Small intestine (tissue), 7 donors: Measurements from ENCODE around the gene RINT1. TPM values are rescaled to one million over a fixed set of nuclear protein-coding genes. Genes with fewer than 3 reads are reported as not detected.
A peak's percentile ranks its signal among the peaks of the same experiment; 100 is the strongest.

Experiments
- DNase-seq, 2 donors: peaks; one replicate each; pipeline versions ENCODE4 v3.0.0 to v3.0.0-alpha.2; 2013
- FAIRE-seq: peaks from 2 replicates; lab custom pipeline; 2012; peaks lifted over from hg19 to GRCh38; lab: Jason Lieb, UNC
- H3K27ac ChIP-seq, 3 donors: one replicate each; pipeline ENCODE4 v1.5.1; 2013; ENCODE audit warnings: low read length in 2 of 3, mild to moderate bottlenecking in 2 of 3, control low read depth in 1 of 3, inconsistent platforms in 1 of 3, low read depth in 1 of 3, moderate library complexity in 1 of 3
- H3K27me3 ChIP-seq, 3 donors: one replicate each; pipeline ENCODE4 v1.6.1; 2013; ENCODE audit warnings: low read length in 3 of 3, inconsistent platforms in 1 of 3; ENCODE audit not compliant: control insufficient read depth in 3 of 3, insufficient read depth in 3 of 3
- H3K36me3 ChIP-seq, 3 donors: one replicate each; pipeline ENCODE4 v1.6.1; 2013; ENCODE audit warnings: low read length in 3 of 3, inconsistent platforms in 1 of 3, low read depth in 1 of 3, mild to moderate bottlenecking in 1 of 3, moderate library complexity in 1 of 3; ENCODE audit not compliant: control insufficient read depth in 3 of 3, insufficient read depth in 2 of 3
- H3K4me1 ChIP-seq, 3 donors: one replicate each; pipeline ENCODE4 v1.6.1; 2013; ENCODE audit warnings: low read length in 2 of 3, inconsistent platforms in 1 of 3, low read depth in 1 of 3, mild to moderate bottlenecking in 1 of 3, moderate library complexity in 1 of 3; ENCODE audit not compliant: control insufficient read depth in 3 of 3, insufficient read depth in 2 of 3
- H3K4me3 ChIP-seq, 3 donors: one replicate each; pipeline ENCODE4 v1.5.1; 2013; ENCODE audit warnings: low read length in 3 of 3, control low read depth in 1 of 3, inconsistent platforms in 1 of 3, low read depth in 1 of 3, mild to moderate bottlenecking in 1 of 3, moderate library complexity in 1 of 3
- H3K9me3 ChIP-seq, 2 donors: one replicate each; pipeline ENCODE4 v1.6.1; 2013; ENCODE audit warnings: low read depth in 1 of 2, low read length in 1 of 2; ENCODE audit not compliant: control insufficient read depth in 2 of 2, insufficient read depth in 1 of 2
- WGBS, 3 donors: extraction: QIAGEN DNeasy Blood & Tissue Kit; methylation state at CpG; one replicate each; pipeline ENCODE4 v1.1.7; 2013; 5-methylcytosine and 5-hydroxymethylcytosine counted together
- polyA plus RNA-seq, 4 donors: library from polyadenylated mRNA; stranded (reverse) in 3 of 4; unstranded in 1 of 4; fragments of 200-250 nt in 3 of 4; fragments of 120-200 nt in 1 of 4; gene quantifications; one replicate each; pipeline versions ENCODE4 v1.2.1 to v1.2.3, GENCODE V29; 2013
- donor health status: healthy with polysubstance abuse.
- donor health status: control.
- donor health status: control.
- donor health status: Bipolar disorder and iron deficiency.
- donor health status: healthy.

The RINT1 gene
- polyA plus RNA-seq, 4 donors = 9.3 to 17.1 (median 10.7) TPM

DNA sequence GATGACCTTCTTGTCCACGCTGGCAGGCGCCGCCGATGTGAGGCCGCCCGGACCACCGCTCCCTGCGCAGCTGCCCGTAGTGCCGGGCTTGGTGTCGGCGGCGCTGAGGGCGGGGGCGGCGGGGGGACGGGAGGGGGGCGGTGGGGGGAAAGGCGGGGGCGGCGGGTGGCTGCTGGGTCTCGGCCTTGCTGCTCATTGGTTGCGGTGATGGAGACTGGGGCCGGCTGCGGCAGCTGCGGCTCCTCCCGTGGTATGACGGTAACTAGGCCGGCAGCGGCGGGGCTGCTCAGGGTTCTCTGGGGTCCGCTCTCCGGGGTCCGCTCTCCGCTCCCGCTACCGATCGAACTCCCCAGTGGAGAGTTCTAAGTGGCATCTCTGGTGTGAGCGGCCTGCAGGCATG lies 51.1 kb downstream of the RINT1 start:
- Histone ChIP-seq H3K27ac (no peak overlapping the region), H3K36me3 (no peaks in the 10 kb centered on the region), H3K9me3 (peaks cover 0 to 24% of the 10 kb centered on the region in 2 donors), H3K27me3 (no peaks in the 10 kb centered on the region), H3K4me1 (peaks cover 0 to 6% (median 3%) of the 10 kb centered on the region in 3 donors), H3K4me3 (no peak overlapping the region)
- DNase-seq (no peak), FAIRE-seq (no peak)
- 88 to 95% (median 94%) methylated on average over 29 to 39 of the region's 39 CpGs for WGBS, 3 donors

DNA sequence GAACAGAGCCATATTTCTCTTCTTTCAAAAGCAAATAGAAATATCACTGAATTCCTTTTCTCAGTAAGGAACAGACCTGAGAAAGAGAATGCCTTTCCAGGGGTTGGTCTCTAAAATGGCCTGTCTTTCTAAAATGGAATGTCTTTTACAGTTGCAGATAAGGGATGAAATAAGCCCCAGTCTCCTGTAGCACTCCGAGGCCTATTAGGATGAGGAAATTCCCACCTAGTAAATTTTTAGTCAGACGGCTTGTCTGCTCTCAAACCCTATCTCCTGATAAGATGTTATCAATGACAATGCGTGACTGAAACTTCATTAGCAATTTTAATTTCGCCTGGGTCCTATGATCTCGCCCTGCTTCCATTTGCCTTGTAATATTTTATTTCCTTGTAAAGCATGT lies 52.2 kb downstream of the RINT1 start:
- H3K4me3 ChIP-seq = no peak overlapping the region
- no peak for FAIRE-seq
- H3K36me3 ChIP-seq = no peaks in the 10 kb centered on the region
- H3K27me3 ChIP-seq = no peaks in the 10 kb centered on the region
- peaks cover 0 to 24% of the 10 kb centered on the region in 2 donors for H3K9me3 ChIP-seq
- H3K4me1 ChIP-seq = peaks cover 0 to 6% (median 3%) of the 10 kb centered on the region in 3 donors
- no peak overlapping the region for H3K27ac ChIP-seq
- no peak for DNase-seq
- 85 to 96% (median 92%) methylated on average over 5 of the region's 5 CpGs for WGBS, 3 donors

DNA sequence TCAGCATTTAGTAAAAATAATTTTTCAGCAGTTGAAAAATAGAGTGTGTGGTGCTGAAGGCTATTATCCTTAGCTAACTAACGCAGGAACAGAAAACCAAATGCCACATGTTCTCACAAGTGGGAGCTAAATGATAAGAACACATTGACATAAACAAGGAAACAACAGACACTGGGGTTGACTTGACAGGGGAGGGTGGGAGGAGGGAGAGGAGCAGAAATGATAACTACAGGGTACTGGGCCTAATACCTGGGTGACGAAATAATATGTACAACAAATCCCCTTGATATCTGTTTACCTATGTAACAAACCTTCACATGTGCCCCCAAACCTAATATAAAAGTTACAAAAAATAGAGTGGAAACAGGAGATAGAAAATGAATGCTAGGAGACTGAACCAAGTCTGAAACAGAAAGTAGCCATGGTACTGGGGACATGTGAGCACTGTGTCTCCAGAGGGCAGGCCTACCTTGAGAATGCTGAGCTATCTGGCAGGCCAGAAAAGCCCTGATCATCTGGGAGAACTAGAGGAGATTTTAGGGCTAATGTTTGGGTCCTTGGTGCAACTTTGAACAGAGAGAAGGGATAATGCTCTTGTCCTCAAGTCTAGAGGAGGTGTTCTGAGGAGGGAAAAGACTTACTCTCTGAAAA lies 54.0 kb downstream of the RINT1 start:
- Histone ChIP-seq H3K4me1 (peaks cover 0 to 6% (median 2%) of the 10 kb centered on the region in 3 donors), H3K27me3 (no peaks in the 10 kb centered on the region), H3K9me3 (peaks cover 0 to 24% of the 10 kb centered on the region in 2 donors), H3K36me3 (no peaks in the 10 kb centered on the region), H3K4me3 (no peak overlapping the region), H3K27ac (no peak overlapping the region)
- no peak for DNase-seq
- 88 to 90% (median 89%) methylated on average over 2 of the region's 2 CpGs for WGBS, 3 donors
- FAIRE-seq = no peak

DNA sequence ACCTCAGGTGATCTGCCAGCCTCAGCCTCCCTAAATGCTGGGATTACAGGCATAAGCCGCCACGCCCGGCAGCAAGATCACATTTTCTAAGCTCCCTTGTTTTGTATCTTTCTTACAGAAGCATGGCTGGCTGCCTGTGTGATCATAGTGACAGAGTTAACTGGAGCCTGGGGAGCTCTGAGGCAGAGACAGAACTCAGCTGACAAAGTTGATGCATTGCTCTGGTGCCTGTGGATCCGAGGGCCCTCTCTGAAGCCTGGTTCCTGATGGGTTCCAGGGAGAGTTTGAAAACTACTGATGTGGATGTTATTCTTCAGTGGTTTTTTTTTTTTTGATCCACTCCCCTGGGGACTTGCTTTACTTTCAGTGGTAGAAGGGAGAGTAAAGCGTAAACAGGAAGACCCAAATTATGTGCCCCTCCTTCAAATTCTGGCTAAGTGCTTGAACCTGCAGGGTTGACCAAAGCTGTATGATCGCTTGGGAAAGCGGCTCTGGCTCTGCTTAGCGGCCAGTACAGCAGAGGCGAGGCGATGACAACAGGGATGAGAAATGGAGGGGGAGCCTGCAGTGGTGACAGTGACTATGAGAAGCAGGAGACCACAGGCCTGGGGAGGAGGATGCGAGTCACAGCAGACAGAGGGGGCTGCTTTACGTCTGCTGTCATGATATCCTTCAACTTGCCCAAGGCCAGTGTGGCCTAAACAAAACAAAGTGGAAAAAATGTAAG lies 56.1 kb downstream of the RINT1 start:
- peaks cover 0 to 17% of the 10 kb centered on the region in 2 donors for H3K9me3 ChIP-seq
- no peaks in the 10 kb centered on the region for H3K4me1 ChIP-seq
- no peaks in the 10 kb centered on the region for H3K36me3 ChIP-seq
- DNase-seq = no peak
- FAIRE-seq = no peak
- no peaks in the 10 kb centered on the region for H3K27me3 ChIP-seq
- H3K4me3 ChIP-seq = no peak overlapping the region
- 80 to 88% (median 86%) methylated on average over 12 of the region's 12 CpGs for WGBS, 3 donors
- H3K27ac ChIP-seq = no peak overlapping the region

DNA sequence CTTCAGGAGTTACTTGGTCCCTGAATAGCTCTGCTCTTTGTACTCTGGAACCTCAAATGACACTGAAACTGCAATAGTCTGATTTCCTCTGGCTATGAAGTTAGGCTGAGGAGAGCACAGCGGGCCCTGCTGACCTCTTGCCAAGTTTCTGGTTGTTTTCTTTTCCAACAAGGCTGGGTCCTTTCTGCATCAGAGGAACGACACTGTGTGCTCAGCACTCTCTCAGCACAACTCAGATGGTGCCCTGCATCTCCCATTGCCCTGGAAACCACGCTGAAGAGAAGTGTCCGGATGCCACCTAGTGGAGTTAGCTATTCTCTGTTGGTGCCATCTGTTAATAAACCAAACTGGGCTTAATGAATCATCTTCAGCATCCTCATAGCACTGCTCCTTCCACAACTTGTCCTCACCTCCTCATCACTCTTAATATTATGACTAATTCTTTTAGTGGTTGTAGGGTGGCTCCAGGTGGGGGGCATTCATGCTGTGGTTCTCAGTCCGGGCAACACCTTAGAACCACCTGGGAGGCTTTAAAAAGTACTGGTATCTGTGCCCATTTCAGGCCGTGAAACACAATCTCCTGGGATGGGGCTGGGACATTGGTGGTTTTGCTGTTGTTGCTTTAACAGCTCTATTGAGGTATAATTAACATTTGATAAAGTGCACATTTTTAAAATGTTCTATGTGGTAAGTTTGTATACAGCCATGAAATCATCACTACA lies 57.5 kb downstream of the RINT1 start:
- H3K9me3 ChIP-seq = peaks cover 0 to 5% of the 10 kb centered on the region in 2 donors
- 13 to 29% (median 20%) methylated on average over 6 of the region's 6 CpGs for WGBS, 3 donors
- H3K4me3 ChIP-seq = no peak overlapping the region
- H3K4me1 ChIP-seq = no peaks in the 10 kb centered on the region
- DNase-seq (peak; percentile 65 to 66), FAIRE-seq (no peak)
- no peaks in the 10 kb centered on the region for H3K27me3 ChIP-seq
- H3K36me3 ChIP-seq = no peaks in the 10 kb centered on the region
- H3K27ac ChIP-seq = no peak overlapping the region

DNA sequence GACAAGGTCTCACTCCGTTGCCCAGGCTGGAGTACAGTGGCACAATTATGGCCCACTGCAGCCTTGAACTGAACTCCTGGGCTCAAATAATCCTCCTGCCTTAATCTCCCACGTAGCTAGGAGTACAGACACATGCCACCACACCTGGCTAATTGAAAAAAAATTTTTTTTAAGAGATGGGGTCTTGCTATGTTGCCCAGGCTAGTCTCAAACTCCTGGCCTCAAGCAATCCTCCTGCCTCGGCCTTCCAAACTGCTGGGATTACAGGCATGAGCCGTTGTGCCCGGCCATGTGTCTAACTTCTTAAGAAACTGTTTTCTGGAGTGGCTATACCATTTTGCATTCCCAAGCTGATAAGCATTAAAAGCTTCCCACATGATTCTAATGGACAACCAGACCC lies 58.8 kb downstream of the RINT1 start:
- Histone ChIP-seq H3K4me1 (no peaks in the 10 kb centered on the region), H3K4me3 (no peak overlapping the region), H3K9me3 (no peaks in the 10 kb centered on the region), H3K36me3 (no peaks in the 10 kb centered on the region), H3K27me3 (no peaks in the 10 kb centered on the region), H3K27ac (no peak overlapping the region)
- 86 to 90% (median 87%) methylated on average over 5 of the region's 5 CpGs for WGBS, 3 donors
- FAIRE-seq (no peak), DNase-seq (no peak)

DNA sequence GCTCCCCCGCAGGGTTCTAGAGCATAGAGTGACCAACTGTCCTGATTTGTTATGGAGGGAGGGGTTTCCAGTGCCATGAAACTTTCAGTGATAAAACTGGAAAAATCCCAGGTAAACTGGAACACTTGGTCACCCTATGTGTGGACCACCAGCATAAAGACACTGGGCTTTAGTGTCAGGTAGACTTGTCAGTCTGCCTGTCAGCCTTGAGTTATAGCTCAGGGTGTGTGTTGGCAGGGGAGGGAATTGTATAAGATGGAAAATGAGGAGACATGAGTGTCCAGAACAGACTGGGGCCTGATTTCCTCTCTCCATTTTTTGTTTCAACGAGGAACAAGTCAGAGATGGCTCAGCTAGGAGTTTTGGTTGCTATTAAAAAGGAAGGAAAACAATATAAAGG lies 59.5 kb downstream of the RINT1 start:
- Histone ChIP-seq H3K4me1 (no peaks in the 10 kb centered on the region), H3K27ac (no peak overlapping the region), H3K36me3 (no peaks in the 10 kb centered on the region), H3K27me3 (no peaks in the 10 kb centered on the region), H3K9me3 (no peaks in the 10 kb centered on the region), H3K4me3 (no peak overlapping the region)
- DNase-seq = no peak
- 69 to 76% (median 71%) methylated on average over 2 of the region's 2 CpGs for WGBS, 3 donors
- no peak for FAIRE-seq

DNA sequence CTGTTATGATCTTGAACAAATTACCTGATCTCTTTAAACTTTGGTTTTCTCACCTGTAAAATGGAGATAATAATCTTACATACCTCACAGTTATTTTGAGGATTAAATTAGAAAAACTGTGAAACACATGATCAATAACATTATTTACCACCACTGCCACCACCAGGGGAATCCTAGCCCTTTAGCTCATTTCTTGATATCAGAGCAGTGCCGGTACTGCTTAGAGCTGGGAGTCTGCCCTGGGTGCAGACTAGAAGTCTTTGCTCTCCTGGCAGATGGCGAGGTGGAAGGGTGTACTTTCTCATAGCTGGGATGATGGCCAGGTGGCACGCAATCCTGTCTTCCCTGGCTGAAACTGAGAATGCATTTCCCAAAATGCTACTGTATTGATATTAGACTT lies 62.0 kb downstream of the RINT1 start:
- Histone ChIP-seq H3K27ac (no peak overlapping the region), H3K27me3 (no peaks in the 10 kb centered on the region), H3K4me1 (no peaks in the 10 kb centered on the region), H3K36me3 (no peaks in the 10 kb centered on the region), H3K4me3 (no peak overlapping the region), H3K9me3 (no peaks in the 10 kb centered on the region)
- DNase-seq (no peak), FAIRE-seq (no peak)
- WGBS, 3 donors = 29 to 59% (median 34%) methylated on average over 3 of the region's 3 CpGs
